ENCODE data around the gene SLC10A7.

DNA sequence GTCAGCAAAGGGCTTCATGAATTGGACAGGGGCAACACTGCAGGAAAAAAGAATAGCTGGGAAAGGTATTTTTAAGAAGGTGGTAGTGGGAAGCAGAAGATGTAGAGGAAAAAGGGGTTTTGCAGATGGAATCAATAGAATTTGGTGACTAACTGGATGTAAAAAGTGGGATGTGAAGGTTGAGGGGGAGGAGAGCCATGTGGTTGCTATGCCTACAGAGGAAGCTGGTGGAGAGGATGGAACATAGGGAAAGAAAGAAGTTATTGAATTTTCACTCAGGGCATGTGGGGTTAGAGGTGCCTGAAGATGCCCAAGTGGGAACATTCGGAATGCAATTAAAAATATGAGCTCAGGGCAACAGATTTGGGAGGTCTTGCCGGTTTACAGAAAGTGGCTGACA is 274.4 kb downstream of the SLC10A7 start:
- TF ChIP-seq, protein P1, sequence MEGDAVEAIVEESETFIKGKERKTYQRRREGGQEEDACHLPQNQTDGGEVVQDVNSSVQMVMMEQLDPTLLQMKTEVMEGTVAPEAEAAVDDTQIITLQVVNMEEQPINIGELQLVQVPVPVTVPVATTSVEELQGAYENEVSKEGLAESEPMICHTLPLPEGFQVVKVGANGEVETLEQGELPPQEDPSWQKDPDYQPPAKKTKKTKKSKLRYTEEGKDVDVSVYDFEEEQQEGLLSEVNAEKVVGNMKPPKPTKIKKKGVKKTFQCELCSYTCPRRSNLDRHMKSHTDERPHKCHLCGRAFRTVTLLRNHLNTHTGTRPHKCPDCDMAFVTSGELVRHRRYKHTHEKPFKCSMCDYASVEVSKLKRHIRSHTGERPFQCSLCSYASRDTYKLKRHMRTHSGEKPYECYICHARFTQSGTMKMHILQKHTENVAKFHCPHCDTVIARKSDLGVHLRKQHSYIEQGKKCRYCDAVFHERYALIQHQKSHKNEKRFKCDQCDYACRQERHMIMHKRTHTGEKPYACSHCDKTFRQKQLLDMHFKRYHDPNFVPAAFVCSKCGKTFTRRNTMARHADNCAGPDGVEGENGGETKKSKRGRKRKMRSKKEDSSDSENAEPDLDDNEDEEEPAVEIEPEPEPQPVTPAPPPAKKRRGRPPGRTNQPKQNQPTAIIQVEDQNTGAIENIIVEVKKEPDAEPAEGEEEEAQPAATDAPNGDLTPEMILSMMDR (conservative IDR thresholded peaks at IDR 0.05; ENCODE audit: low read depth, low read length) = no peak
- TF ChIP-seq EZH2 (IDR thresholded peaks at IDR 0.05; ENCODE audit: borderline replicate concordance, low read depth, low read length, poor library complexity, severe bottlenecking) = no peak
